Mononuclear cell (primary cell): ENCODE results near the gene OPA1. TPM values are rescaled to one million over a fixed set of nuclear protein-coding genes. Genes with fewer than 3 reads are reported as not detected.

Experiments used
- H3K27me3 ChIP-seq: 2 replicates; pipeline ENCODE4 v1.6.0; 2011; ENCODE audit warnings: low read length, control low read depth; ENCODE audit not compliant: insufficient read depth
- H3K4me1 ChIP-seq: 2 replicates; pipeline ENCODE4 v1.5.1; 2011; ENCODE audit warnings: mild to moderate bottlenecking, low read length, control low read depth; ENCODE audit not compliant: insufficient read depth
- H3K4me3 ChIP-seq: 2 replicates; pipeline ENCODE4 v1.5.1; 2011; ENCODE audit warnings: mild to moderate bottlenecking, low read length, moderate library complexity
- H3K9me3 ChIP-seq: 2 replicates; pipeline ENCODE4 v1.5.1; 2011; ENCODE audit warnings: low read depth, mild to moderate bottlenecking, control low read depth, low read length
- total RNA-seq: library from RNA; depleted of rRNA; stranded (reverse); fragments of >200 nt; gene quantifications from one replicate; pipeline ENCODE4 v1.2.3, GENCODE V29; 2012

OPA1 gene
- total RNA-seq, 1 donor: 91.4 TPM

- Histone ChIP-seq H3K4me1 (no peaks in the 10 kb centered on the region), H3K4me3 (no peak overlapping the region), H3K9me3 (no peaks in the 10 kb centered on the region), H3K27me3 (peaks cover 4% of the 10 kb centered on the region)
Observed at GRCh38 chr3:193729088-193729465, 136.1 kb downstream of the OPA1 start.

- Histone ChIP-seq H3K9me3 (no peaks in the 10 kb centered on the region), H3K4me3 (no peak overlapping the region), H3K4me1 (no peaks in the 10 kb centered on the region), H3K27me3 (peaks cover 3% of the 10 kb centered on the region)
Observed at GRCh38 chr3:193729601-193730000, 136.6 kb downstream of the OPA1 start.

GRCh38 chr3:193730511-193730910 is 137.5 kb downstream of the OPA1 start:
- H3K9me3 ChIP-seq: no peaks in the 10 kb centered on the region
- no peaks in the 10 kb centered on the region for H3K4me1 ChIP-seq
- no peak overlapping the region for H3K4me3 ChIP-seq
- no peaks in the 10 kb centered on the region for H3K27me3 ChIP-seq

- no peaks in the 10 kb centered on the region for H3K9me3 ChIP-seq
- H3K4me3 ChIP-seq: no peak overlapping the region
- H3K27me3 ChIP-seq: no peaks in the 10 kb centered on the region
- H3K4me1 ChIP-seq: no peaks in the 10 kb centered on the region
Observed at GRCh38 chr3:193730976-193731375, 138.0 kb downstream of the OPA1 start.

- no peaks in the 10 kb centered on the region for H3K9me3 ChIP-seq
- no peaks in the 10 kb centered on the region for H3K4me1 ChIP-seq
- no peak overlapping the region for H3K4me3 ChIP-seq
- H3K27me3 ChIP-seq: no peaks in the 10 kb centered on the region
Observed at GRCh38 chr3:193731656-193732055, 138.6 kb downstream of the OPA1 start.

- Histone ChIP-seq H3K4me1 (no peaks in the 10 kb centered on the region), H3K9me3 (no peaks in the 10 kb centered on the region), H3K27me3 (no peaks in the 10 kb centered on the region), H3K4me3 (no peak overlapping the region)
Observed at GRCh38 chr3:193732391-193732790, 139.4 kb downstream of the OPA1 start.

- Histone ChIP-seq H3K27me3 (no peaks in the 10 kb centered on the region), H3K4me1 (no peaks in the 10 kb centered on the region), H3K4me3 (no peak overlapping the region), H3K9me3 (no peaks in the 10 kb centered on the region)
Observed at GRCh38 chr3:193732827-193733226, 139.8 kb downstream of the OPA1 start.

GRCh38 chr3:193734737-193735366 is 141.8 kb downstream of the OPA1 start:
- Histone ChIP-seq H3K4me3 (no peak overlapping the region), H3K4me1 (no peaks in the 10 kb centered on the region), H3K27me3 (no peaks in the 10 kb centered on the region), H3K9me3 (no peaks in the 10 kb centered on the region)

GRCh38 chr3:193735850-193736249 is 142.8 kb downstream of the OPA1 start:
- Histone ChIP-seq H3K9me3 (no peaks in the 10 kb centered on the region), H3K4me3 (no peak overlapping the region), H3K27me3 (no peaks in the 10 kb centered on the region), H3K4me1 (no peaks in the 10 kb centered on the region)

- Histone ChIP-seq H3K9me3 (no peaks in the 10 kb centered on the region), H3K4me1 (no peaks in the 10 kb centered on the region), H3K27me3 (no peaks in the 10 kb centered on the region), H3K4me3 (no peak overlapping the region)
Observed at GRCh38 chr3:193736616-193737015, 143.6 kb downstream of the OPA1 start.

- H3K4me1 ChIP-seq: no peaks in the 10 kb centered on the region
- H3K9me3 ChIP-seq: no peaks in the 10 kb centered on the region
- H3K27me3 ChIP-seq: no peaks in the 10 kb centered on the region
- H3K4me3 ChIP-seq: no peak overlapping the region
Observed at GRCh38 chr3:193737191-193737751, 144.3 kb downstream of the OPA1 start.

- Histone ChIP-seq H3K27me3 (no peaks in the 10 kb centered on the region), H3K4me3 (no peak overlapping the region), H3K9me3 (no peaks in the 10 kb centered on the region), H3K4me1 (peaks cover 8% of the 10 kb centered on the region)
Observed at GRCh38 chr3:193742628-193743027, 149.6 kb downstream of the OPA1 start.

- H3K27me3 ChIP-seq: no peaks in the 10 kb centered on the region
- no peaks in the 10 kb centered on the region for H3K9me3 ChIP-seq
- H3K4me3 ChIP-seq: no peak overlapping the region
- H3K4me1 ChIP-seq: peaks cover 8% of the 10 kb centered on the region
Observed at GRCh38 chr3:193743702-193744047, 150.7 kb downstream of the OPA1 start.

GRCh38 chr3:193744048-193744821 is 151.2 kb downstream of the OPA1 start:
- Histone ChIP-seq H3K9me3 (no peaks in the 10 kb centered on the region), H3K27me3 (no peaks in the 10 kb centered on the region), H3K4me3 (no peak overlapping the region), H3K4me1 (peaks cover 8% of the 10 kb centered on the region)

GRCh38 chr3:193744822-193745684 is 152.0 kb downstream of the OPA1 start:
- Histone ChIP-seq H3K4me3 (no peak overlapping the region), H3K9me3 (no peaks in the 10 kb centered on the region), H3K4me1 (peaks cover 8% of the 10 kb centered on the region), H3K27me3 (no peaks in the 10 kb centered on the region)
